SU-DHL-6 (cell line): ENCODE measurements around the gene CDH13.

Experiments
- EZH2phosphoT487 ChIP-seq: fragments of 200-600 bp; sonication (generic), shearing (Covaris generic); conservative IDR thresholded peaks from 2 replicates; pipeline ENCODE4 v1.6.1; 2018; ENCODE audit warnings: mild to moderate bottlenecking, antibody characterized with exemption, low read length, moderate library complexity, mixed read lengths
- TF ChIP-seq, protein P1 (sequence below): fragments of 200-600 bp; sonication (generic); IDR thresholded peaks from one replicate; pipeline ENCODE4 v1.5.1; 2017; ENCODE audit warnings: antibody characterized with exemption, mild to moderate bottlenecking, low read length, moderate library complexity; ENCODE audit not compliant: insufficient read depth, poor library complexity, severe bottlenecking

GRCh38 chr16:83244057-83244456 lies 617.3 kb downstream of the CDH13 start:
- TF ChIP-seq, protein P1, sequence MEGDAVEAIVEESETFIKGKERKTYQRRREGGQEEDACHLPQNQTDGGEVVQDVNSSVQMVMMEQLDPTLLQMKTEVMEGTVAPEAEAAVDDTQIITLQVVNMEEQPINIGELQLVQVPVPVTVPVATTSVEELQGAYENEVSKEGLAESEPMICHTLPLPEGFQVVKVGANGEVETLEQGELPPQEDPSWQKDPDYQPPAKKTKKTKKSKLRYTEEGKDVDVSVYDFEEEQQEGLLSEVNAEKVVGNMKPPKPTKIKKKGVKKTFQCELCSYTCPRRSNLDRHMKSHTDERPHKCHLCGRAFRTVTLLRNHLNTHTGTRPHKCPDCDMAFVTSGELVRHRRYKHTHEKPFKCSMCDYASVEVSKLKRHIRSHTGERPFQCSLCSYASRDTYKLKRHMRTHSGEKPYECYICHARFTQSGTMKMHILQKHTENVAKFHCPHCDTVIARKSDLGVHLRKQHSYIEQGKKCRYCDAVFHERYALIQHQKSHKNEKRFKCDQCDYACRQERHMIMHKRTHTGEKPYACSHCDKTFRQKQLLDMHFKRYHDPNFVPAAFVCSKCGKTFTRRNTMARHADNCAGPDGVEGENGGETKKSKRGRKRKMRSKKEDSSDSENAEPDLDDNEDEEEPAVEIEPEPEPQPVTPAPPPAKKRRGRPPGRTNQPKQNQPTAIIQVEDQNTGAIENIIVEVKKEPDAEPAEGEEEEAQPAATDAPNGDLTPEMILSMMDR, result no peak
- no peak for TF ChIP-seq EZH2phosphoT487
